H9 (cell line): Measurements from ENCODE around the gene MIEF1. TPM values are rescaled to one million over a fixed set of nuclear protein-coding genes. Genes with fewer than 3 reads are reported as not detected.

ENCODE experiments used
- DNase-seq: peaks from one replicate; pipeline ENCODE4 v3.0.0-alpha.2; 2017
- H2AFZ ChIP-seq: one replicate; pipeline ENCODE4 v1.6.1; 2013; ENCODE audit warnings: mild to moderate bottlenecking, low read length, control low read depth, moderate library complexity
- H2AK5ac ChIP-seq: 2 replicates; pipeline ENCODE4 v1.6.1; 2013; ENCODE audit warnings: low read length, control low read depth, mixed read lengths; ENCODE audit not compliant: insufficient read length
- H2BK120ac ChIP-seq: one replicate; pipeline ENCODE4 v1.6.1; 2013; ENCODE audit warnings: low read depth, mild to moderate bottlenecking, low read length, control low read depth, inconsistent platforms; ENCODE audit not compliant: poor library complexity, severe bottlenecking
- H2BK12ac ChIP-seq: 2 replicates; pipeline ENCODE4 v1.6.1; 2013; ENCODE audit warnings: low read length, control low read depth, mixed read lengths, low read depth; ENCODE audit not compliant: insufficient read length
- H2BK15ac ChIP-seq: 2 replicates; pipeline ENCODE4 v1.6.1; 2013; ENCODE audit warnings: low read depth, low read length, control low read depth
- H2BK20ac ChIP-seq: one replicate; pipeline ENCODE4 v1.6.1; 2013; ENCODE audit warnings: low read depth, mild to moderate bottlenecking, low read length, control low read depth, inconsistent platforms; ENCODE audit not compliant: poor library complexity, severe bottlenecking
- H2BK5ac ChIP-seq: 2 replicates; pipeline ENCODE4 v1.6.1; 2013; ENCODE audit warnings: low read length, control low read depth, mixed read lengths; ENCODE audit not compliant: insufficient read length
- H3K14ac ChIP-seq: 2 replicates; pipeline ENCODE4 v1.6.1; 2013; ENCODE audit warnings: low read length, control low read depth; ENCODE audit not compliant: insufficient read depth
- H3K18ac ChIP-seq: 2 replicates; pipeline ENCODE4 v1.6.1; 2013; ENCODE audit warnings: low read depth, mild to moderate bottlenecking, mixed read lengths, low read length, control low read depth; ENCODE audit not compliant: insufficient read length
- H3K23ac ChIP-seq: 2 replicates; pipeline ENCODE4 v1.6.1; 2013; ENCODE audit warnings: low read length, control low read depth, mixed read lengths, low read depth; ENCODE audit not compliant: insufficient read length
- H3K23me2 ChIP-seq: 2 replicates; pipeline ENCODE4 v1.6.1; 2013; ENCODE audit warnings: low read depth, mild to moderate bottlenecking, mixed read lengths, low read length, control low read depth; ENCODE audit not compliant: insufficient read length, poor library complexity, severe bottlenecking
- H3K27ac ChIP-seq: 2 replicates; pipeline ENCODE4 v1.5.1; 2013; ENCODE audit warnings: low read length, control low read depth, mixed read lengths, low read depth; ENCODE audit not compliant: insufficient read length
- H3K27me3 ChIP-seq: 2 replicates; pipeline ENCODE4 v1.6.1; 2013; ENCODE audit warnings: low read length, control low read depth, inconsistent platforms; ENCODE audit not compliant: insufficient read depth
- H3K4ac ChIP-seq: 2 replicates; pipeline ENCODE4 v1.6.1; 2013; ENCODE audit warnings: low read depth, mild to moderate bottlenecking, control low read depth, inconsistent platforms, low read length, moderate library complexity
- H3K4me1 ChIP-seq: 2 replicates; pipeline ENCODE4 v1.6.1; 2013; ENCODE audit warnings: low read length, control low read depth, inconsistent platforms; ENCODE audit not compliant: insufficient read depth
- H3K4me2 ChIP-seq: 2 replicates; pipeline ENCODE4 v1.6.1; 2013; ENCODE audit warnings: low read length, control low read depth, mixed read lengths; ENCODE audit not compliant: insufficient read length, insufficient read depth
- H3K56ac ChIP-seq: 2 replicates; pipeline ENCODE4 v1.6.1; 2013; ENCODE audit warnings: low read depth, mild to moderate bottlenecking, mixed read lengths, low read length, control low read depth; ENCODE audit not compliant: insufficient read length
- H3K79me1 ChIP-seq: 2 replicates; pipeline ENCODE4 v1.6.1; 2013; ENCODE audit warnings: low read depth, mild to moderate bottlenecking, moderate library complexity, low read length, control low read depth, inconsistent platforms; ENCODE audit not compliant: insufficient read depth, poor library complexity, severe bottlenecking
- H3K79me2 ChIP-seq: 2 replicates; pipeline ENCODE4 v1.6.1; 2013; ENCODE audit warnings: low read length, control low read depth, inconsistent platforms; ENCODE audit not compliant: insufficient read depth
- H3K9ac ChIP-seq: 2 replicates; pipeline ENCODE4 v1.6.1; 2013; ENCODE audit warnings: low read length, control low read depth, mixed read lengths; ENCODE audit not compliant: insufficient read length; ENCODE audit errors: extremely low read depth
- H3K9me3 ChIP-seq: one replicate; pipeline ENCODE4 v1.6.1; 2013; ENCODE audit warnings: low read depth, low read length, inconsistent platforms; ENCODE audit not compliant: control insufficient read depth
- H3T11ph ChIP-seq: one replicate; pipeline ENCODE4 v1.6.1; 2013; ENCODE audit warnings: mild to moderate bottlenecking, low read length, control low read depth, inconsistent platforms
- H4K20me1 ChIP-seq: one replicate; pipeline ENCODE4 v1.6.1; 2013; ENCODE audit not compliant: control insufficient read depth, insufficient read length, insufficient read depth
- H4K5ac ChIP-seq: 2 replicates; pipeline ENCODE4 v1.6.1; 2013; ENCODE audit warnings: low read depth, mild to moderate bottlenecking, mixed read lengths, low read length, control low read depth; ENCODE audit not compliant: insufficient read length
- H4K8ac ChIP-seq: replicated peaks from 2 replicates; pipeline ENCODE4 v1.6.1; 2013; ENCODE audit warnings: low read length, control low read depth, mixed read lengths, low read depth; ENCODE audit not compliant: insufficient read length
- H4K91ac ChIP-seq: 2 replicates; pipeline ENCODE4 v1.6.1; 2013; ENCODE audit warnings: low read depth, mild to moderate bottlenecking, moderate library complexity, mixed read lengths, low read length, control low read depth; ENCODE audit not compliant: insufficient read length
- H3K27ac Mint-ChIP-seq, 3 experiments: 2 replicates in 2 of 3; 3 replicates in 1 of 3; pipeline ENCODE4 v1.8.0; 2020 to 2021; ENCODE audit warnings: mixed read lengths in 3 of 3, mild to moderate bottlenecking in 1 of 3, moderate library complexity in 1 of 3
- H3K27me3 Mint-ChIP-seq: 2 replicates; pipeline ENCODE4 v1.8.0; 2021; ENCODE audit warnings: low read depth, mild to moderate bottlenecking, moderate library complexity, mixed read lengths
- H3K36me3 Mint-ChIP-seq, 3 experiments: 2 replicates in 2 of 3; 3 replicates in 1 of 3; pipeline ENCODE4 v1.8.0; 2020 to 2021; ENCODE audit warnings: low read depth in 3 of 3, mixed read lengths in 3 of 3; ENCODE audit not compliant: insufficient read depth in 1 of 3
- H3K4me1 Mint-ChIP-seq, 2 experiments: 2 replicates each; pipeline ENCODE4 v1.8.0; 2020; ENCODE audit warnings: mixed read lengths in 2 of 2
- H3K4me3 Mint-ChIP-seq, 2 experiments: 2 replicates in 1 of 2; 3 replicates in 1 of 2; pipeline ENCODE4 v1.8.0; 2020 to 2021; ENCODE audit warnings: mild to moderate bottlenecking in 2 of 2, mixed read lengths in 2 of 2, moderate library complexity in 1 of 2
- H3K9me3 Mint-ChIP-seq, 2 experiments: 2 replicates in 1 of 2; 3 replicates in 1 of 2; pipeline ENCODE4 v1.8.0; 2020; ENCODE audit warnings: mild to moderate bottlenecking in 2 of 2, mixed read lengths in 2 of 2, moderate library complexity in 1 of 2
- WGBS: extraction: QIAGEN DNeasy Blood & Tissue Kit; methylation state at CpG from one replicate; pipeline ENCODE4 v1.1.7; 2013; ENCODE audit warnings: missing lambda C conversion rate, low lambda C conversion rate, mixed read lengths; ENCODE audit not compliant: insufficient read length; ENCODE audit errors: extremely low coverage; 5-methylcytosine and 5-hydroxymethylcytosine counted together
- total RNA-seq: library from RNA; stranded (reverse); gene quantifications from 2 replicates; pipeline ENCODE4 v1.2.1, GENCODE V29; 2021
- TF ChIP-seq, protein P1 (sequence below): fragments of 200-600 bp; sonication (generic); conservative IDR thresholded peaks from 3 replicates; pipeline ENCODE4 v1.8.0; 2021; ENCODE audit warnings: antibody characterized with exemption, mild to moderate bottlenecking

MIEF1 gene
- total RNA-seq, 1 experiment from 2014 or later = 32.6 TPM

DNA sequence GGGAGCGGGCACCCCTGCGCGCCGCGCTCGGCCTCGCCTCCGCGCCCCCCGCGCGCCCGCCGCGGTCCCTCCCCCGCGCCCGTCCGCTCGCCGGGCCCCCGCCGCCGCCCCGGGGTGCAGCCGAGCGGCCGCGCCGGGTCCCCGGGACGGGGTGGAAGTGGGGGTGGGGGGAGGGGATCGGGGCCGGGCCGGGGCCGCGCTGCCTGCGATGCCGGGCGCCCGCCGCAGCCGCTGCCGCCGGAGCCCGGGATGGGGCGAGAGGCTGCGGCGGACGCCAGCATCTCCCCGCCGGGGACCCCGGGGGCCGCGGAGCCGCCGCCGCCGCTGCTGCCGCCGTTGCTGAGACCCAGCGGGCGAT, 44.9 kb upstream of the MIEF1 start:
- peaks cover 0 to 3% (median 0%) of the 10 kb centered on the region in 3 experiments; a peak in 1 of 7 replicates for H3K36me3 Mint-ChIP-seq
- Histone ChIP-seq H2AK5ac (no peak overlapping the region), H3K9me3 (no peaks in the 10 kb centered on the region), H3K27ac (no peak overlapping the region), H3K4ac (no peak overlapping the region), H4K5ac (no peak overlapping the region), H3K79me1 (no peaks in the 10 kb centered on the region), H2BK12ac (no peak overlapping the region), H3K56ac (no peak overlapping the region), H4K91ac (no peak overlapping the region), H3K9ac (no peak overlapping the region), H2AFZ (no peak overlapping the region), H2BK5ac (no peak overlapping the region), H3T11ph (no peak overlapping the region), H3K4me1 (0 out of 2 replicates have a peak, but pooled peaks cover 2% of the 10 kb centered on the region), H4K8ac (no peak overlapping the region), H3K23ac (no peak overlapping the region), H3K27me3 (peaks cover 5% of the 10 kb centered on the region; the same call in 1 of the 2 replicates), H3K18ac (no peak overlapping the region), H3K79me2 (no peaks in the 10 kb centered on the region), H4K20me1 (no peaks in the 10 kb centered on the region), H2BK15ac (no peak overlapping the region), H3K14ac (no peak overlapping the region), H2BK20ac (no peak overlapping the region), H3K23me2 (peaks cover 3% of the 10 kb centered on the region), H3K4me2 (no peak overlapping the region), H2BK120ac (no peak overlapping the region)
- peaks cover 76% of the 10 kb centered on the region for H3K27me3 Mint-ChIP-seq
- H3K9me3 Mint-ChIP-seq = no peaks in the 10 kb centered on the region
- H3K27ac Mint-ChIP-seq = no peak overlapping the region
- H3K4me1 Mint-ChIP-seq = peaks cover 25 to 34% of the 10 kb centered on the region in 2 experiments
- H3K4me3 Mint-ChIP-seq = no peak overlapping the region
- DNase-seq = no peak
- TF ChIP-seq, protein P1, sequence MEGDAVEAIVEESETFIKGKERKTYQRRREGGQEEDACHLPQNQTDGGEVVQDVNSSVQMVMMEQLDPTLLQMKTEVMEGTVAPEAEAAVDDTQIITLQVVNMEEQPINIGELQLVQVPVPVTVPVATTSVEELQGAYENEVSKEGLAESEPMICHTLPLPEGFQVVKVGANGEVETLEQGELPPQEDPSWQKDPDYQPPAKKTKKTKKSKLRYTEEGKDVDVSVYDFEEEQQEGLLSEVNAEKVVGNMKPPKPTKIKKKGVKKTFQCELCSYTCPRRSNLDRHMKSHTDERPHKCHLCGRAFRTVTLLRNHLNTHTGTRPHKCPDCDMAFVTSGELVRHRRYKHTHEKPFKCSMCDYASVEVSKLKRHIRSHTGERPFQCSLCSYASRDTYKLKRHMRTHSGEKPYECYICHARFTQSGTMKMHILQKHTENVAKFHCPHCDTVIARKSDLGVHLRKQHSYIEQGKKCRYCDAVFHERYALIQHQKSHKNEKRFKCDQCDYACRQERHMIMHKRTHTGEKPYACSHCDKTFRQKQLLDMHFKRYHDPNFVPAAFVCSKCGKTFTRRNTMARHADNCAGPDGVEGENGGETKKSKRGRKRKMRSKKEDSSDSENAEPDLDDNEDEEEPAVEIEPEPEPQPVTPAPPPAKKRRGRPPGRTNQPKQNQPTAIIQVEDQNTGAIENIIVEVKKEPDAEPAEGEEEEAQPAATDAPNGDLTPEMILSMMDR = no peak
- WGBS = no CpG with 5 or more reads among the region's 63 CpGs
